HT1080 (cell line): ENCODE measurements around the gene TMCO6. TPM values are rescaled to one million over a fixed set of nuclear protein-coding genes. Genes with fewer than 3 reads are reported as not detected.
A peak's percentile ranks its signal among the peaks of the same experiment; 100 is the strongest.

Source experiments
- DNase-seq: peaks from one replicate; pipeline ENCODE4 v3.0.0-alpha.2; 2015; ENCODE audit warnings: low read depth
- total RNA-seq: library from RNA; depleted of rRNA; stranded (reverse); fragments of >200 nt; shearing (Covaris generic); gene quantifications from 2 replicates; pipeline ENCODE4 v1.2.3, GENCODE V29; 2014; rRNA removed

The TMCO6 gene
- total RNA-seq, 1 experiment from 2014 or later, result 7.6 TPM

DNA sequence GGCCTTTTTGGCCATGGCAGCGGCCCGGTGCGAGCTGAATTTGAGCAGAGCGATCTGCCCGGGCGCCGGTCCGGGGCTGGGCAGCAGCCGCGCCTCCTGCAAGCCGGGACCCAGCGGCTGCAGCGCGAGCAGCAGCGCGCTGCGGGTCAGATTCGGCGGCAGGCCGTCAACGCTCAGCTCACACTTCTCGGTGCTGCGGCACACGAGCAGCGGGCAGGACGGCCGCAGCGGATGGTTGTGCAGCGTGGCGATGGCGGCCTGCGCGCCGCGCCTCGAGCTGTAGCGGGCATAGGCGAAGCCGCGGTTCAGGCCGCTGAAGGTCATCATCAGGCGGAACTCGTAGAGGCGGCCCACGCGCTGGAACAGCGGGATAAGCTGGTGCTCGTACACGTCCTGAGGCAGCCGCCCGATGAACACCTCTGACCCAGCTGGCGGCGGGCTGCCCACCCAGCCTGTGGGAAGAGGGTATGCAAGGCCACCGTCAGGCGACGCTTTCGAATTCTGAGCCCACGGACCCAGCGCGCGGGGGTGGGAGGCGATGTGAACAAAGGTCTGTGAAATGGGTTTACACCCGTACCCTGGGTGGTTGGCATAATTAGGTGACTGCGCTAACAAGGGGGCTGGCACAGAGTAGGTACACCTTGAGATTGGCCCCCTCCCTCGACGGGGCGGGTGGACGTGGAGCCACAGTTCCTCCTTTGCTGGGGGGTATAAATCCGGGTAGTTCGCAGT lies 33.4 kb downstream of the TMCO6 start:
- no peak for DNase-seq

- DNase-seq, result no peak
These were observed 34.1 kb downstream of the TMCO6 start, which contains the start of gene DND1 for GRCh38 chr5:140673187-140673976. Gene DND1 (minus strand): TSS chr5:140673576. CDS start chr5:140673542, 34 bp downstream.

DNA sequence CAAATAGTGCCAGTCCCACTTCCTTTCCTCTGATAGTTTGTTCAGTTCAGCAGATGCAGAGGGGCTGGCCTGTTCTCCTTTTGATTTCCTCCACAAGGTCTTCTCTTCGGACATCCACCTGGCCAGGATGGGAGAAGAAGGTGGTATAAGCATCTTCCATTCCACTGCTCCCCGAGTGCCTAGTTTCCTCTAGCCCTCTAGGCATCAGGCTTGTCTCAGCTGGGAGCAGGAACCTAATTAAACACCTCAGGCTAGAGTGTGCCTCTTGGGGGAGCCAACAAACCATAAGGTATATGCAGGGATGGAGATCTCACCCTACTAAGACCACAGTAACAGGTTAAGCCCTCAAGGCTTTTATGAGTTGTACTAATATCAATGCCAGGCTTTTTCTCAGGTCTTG lies 35.0 kb downstream of the TMCO6 start:
- no peak for DNase-seq

- DNase-seq, result no peak
These were observed 35.4 kb downstream of the TMCO6 start for GRCh38 chr5:140674629-140675028.

- DNase-seq, result no peak
These were observed 38.7 kb downstream of the TMCO6 start for GRCh38 chr5:140677947-140678346.

DNA sequence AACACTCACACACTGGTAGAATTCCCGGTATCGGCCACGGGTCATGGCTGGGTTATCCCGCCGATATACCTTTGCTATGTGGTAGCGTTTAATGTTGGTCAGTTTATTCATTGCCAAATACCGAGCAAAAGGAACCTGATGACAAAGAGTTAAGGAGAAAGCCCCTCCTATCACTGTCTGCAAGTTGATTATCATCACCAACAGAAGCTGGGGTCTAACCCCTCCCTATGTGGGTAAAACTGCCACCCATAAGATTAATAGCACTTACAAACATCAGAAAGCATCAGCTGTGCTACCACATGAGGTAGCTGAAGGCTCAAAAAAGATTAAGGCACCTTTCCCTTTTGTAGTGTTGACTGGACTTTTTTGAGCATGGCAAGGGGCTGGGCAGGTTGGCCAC lies 39.7 kb downstream of the TMCO6 start:
- no peak for DNase-seq

GRCh38 chr5:140690376-140690932 lies 51.2 kb downstream of the TMCO6 start:
- no peak for DNase-seq

- peak; percentile 98 for DNase-seq
These were observed 52.0 kb downstream of the TMCO6 start, which contains the start of the genes HARS1 and HARS2 for GRCh38 chr5:140690941-140691924. Gene HARS1 (minus strand): TSS chr5:140691370. CDS start chr5:140691304, 66 bp downstream. Gene HARS2 (plus strand): TSS chr5:140691455. CDS start chr5:140691649, 194 bp downstream.

GRCh38 chr5:140694276-140694675 lies 55.0 kb downstream of the TMCO6 start:
- DNase-seq, result no peak

Other genes starting within 250 kb of the TMCO6 start
- 25.2 and 29.0 TPM in 2 replicates for gene ANKHD1, start 237.6 kb upstream of the TMCO6 start, total RNA-seq
- 0.80 TPM in 1 of 2 replicates, not detected in the other for gene EIF4EBP3, start 91.8 kb upstream of the TMCO6 start, total RNA-seq
- 54.4 and 56.8 TPM in 2 replicates for gene SRA1, start 82.0 kb upstream of the TMCO6 start, total RNA-seq
- gene APBB3, start 74.9 kb upstream of the TMCO6 start, total RNA-seq, result 5.0 and 5.3 TPM in 2 replicates
- gene SLC35A4, start 74.6 kb upstream of the TMCO6 start, total RNA-seq, result 24.9 and 36.9 TPM in 2 replicates
- not detected in 2 replicates for gene CD14, start 6.3 kb upstream of the TMCO6 start, total RNA-seq
- 167 and 190 TPM in 2 replicates for gene NDUFA2, start 8.2 kb downstream of the TMCO6 start, total RNA-seq
- gene IK, start 8.4 kb downstream of the TMCO6 start, total RNA-seq, result 118 and 141 TPM in 2 replicates
- 29.4 and 41.4 TPM in 2 replicates for gene WDR55, start 25.5 kb downstream of the TMCO6 start, total RNA-seq
- 1.8 and 2.8 TPM in 2 replicates for gene DND1, start 34.1 kb downstream of the TMCO6 start, total RNA-seq
- 116 and 121 TPM in 2 replicates for gene HARS1, start 51.9 kb downstream of the TMCO6 start, total RNA-seq
- 34.6 and 39.3 TPM in 2 replicates for gene HARS2, start 52.0 kb downstream of the TMCO6 start, total RNA-seq
- 22.9 and 24.3 TPM in 2 replicates for gene ZMAT2, start 61.0 kb downstream of the TMCO6 start, total RNA-seq
- 0.03 and 0.23 TPM in 2 replicates for gene PCDHA1, start 146.7 kb downstream of the TMCO6 start, total RNA-seq
- gene PCDHA2, start 155.4 kb downstream of the TMCO6 start, total RNA-seq, result not detected in 2 replicates
- 0.06 TPM in 1 of 2 replicates, not detected in the other for gene PCDHA3, start 161.6 kb downstream of the TMCO6 start, total RNA-seq
- 0.06 and 0.07 TPM in 2 replicates for gene PCDHA4, start 167.6 kb downstream of the TMCO6 start, total RNA-seq
- gene PCDHA5, start 182.2 kb downstream of the TMCO6 start, total RNA-seq, result not detected in 2 replicates
- 0.03 and 0.10 TPM in 2 replicates for gene PCDHA6, start 188.5 kb downstream of the TMCO6 start, total RNA-seq
- gene PCDHA7, start 194.8 kb downstream of the TMCO6 start, total RNA-seq, result not detected in 2 replicates
- gene PCDHA8, start 201.7 kb downstream of the TMCO6 start, total RNA-seq, result not detected in 2 replicates
- not detected in 2 replicates for gene PCDHA9, start 208.9 kb downstream of the TMCO6 start, total RNA-seq
- gene PCDHA10, start 216.4 kb downstream of the TMCO6 start, total RNA-seq, result not detected in 2 replicates
- not detected in 2 replicates for gene PCDHA11, start 229.5 kb downstream of the TMCO6 start, total RNA-seq
- gene PCDHA12, start 235.9 kb downstream of the TMCO6 start, total RNA-seq, result not detected in 2 replicates
- not detected in 2 replicates for gene PCDHA13, start 242.7 kb downstream of the TMCO6 start, total RNA-seq